Panc1 (cell line): ENCODE measurements around the gene CDH23. TPM values are rescaled to one million over a fixed set of nuclear protein-coding genes. Genes with fewer than 3 reads are reported as not detected.

Experiments used
- ATAC-seq: fragments of 200-7000 bp; cut with Tn5 transposase; 2 replicates; pipeline ENCODE4 v1.9.1; 2020; ENCODE audit warnings: mild to moderate bottlenecking, moderate library complexity
- BruUV-seq: library from RNA; stranded (reverse); fragments of 400-500 nt; replicated peaks from 2 replicates; lab custom pipeline; 2021; lab: Mats Ljungman, UMichigan
- CTCF ChIA-PET: fragments of 300-600 bp; sonication (Branson Sonifier 250); formaldehyde crosslinking; loops from one replicate; lab custom pipeline; 2022; ENCODE audit warnings: antibody characterized with exemption; lab: Charles Lee
- POLR2A ChIA-PET: fragments of 300-600 bp; sonication (Branson Sonifier 250); formaldehyde crosslinking; loops from one replicate; lab custom pipeline; 2022; ENCODE audit warnings: antibody characterized with exemption; lab: Charles Lee
- DNase-seq: peaks from one replicate; pipeline ENCODE4 v3.0.0-alpha.2; 2010; ENCODE audit warnings: low read depth, low spot score
- H3K27ac ChIP-seq: 2 replicates; pipeline ENCODE4 v1.5.1; 2011; ENCODE audit warnings: mild to moderate bottlenecking, low read length, inconsistent platforms
- H3K27me3 ChIP-seq: fragments of 200-500 bp; sonication (Bioruptor generic); 2 replicates; pipeline ENCODE4 v1.6.0; 2014; ENCODE audit warnings: low read length, inconsistent platforms; ENCODE audit not compliant: control insufficient read depth, insufficient read depth
- H3K36me3 ChIP-seq: fragments of 200-500 bp; sonication (Bioruptor generic); 2 replicates; pipeline ENCODE4 v1.5.1; 2014; ENCODE audit warnings: inconsistent platforms, mild to moderate bottlenecking, low read length, moderate library complexity; ENCODE audit not compliant: control insufficient read depth, insufficient read depth
- H3K4me1 ChIP-seq: 2 replicates; pipeline ENCODE4 v1.5.1; 2011; ENCODE audit warnings: inconsistent platforms, mild to moderate bottlenecking, low read length, moderate library complexity; ENCODE audit not compliant: control insufficient read depth, insufficient read depth
- H3K4me3 ChIP-seq, 2 experiments: 2 replicates each; pipeline ENCODE4 v1.5.1; 2011 to 2012; ENCODE audit warnings: low read depth in 2 of 2, low read length in 2 of 2, mild to moderate bottlenecking in 2 of 2, inconsistent platforms in 1 of 2, moderate library complexity in 1 of 2
- H3K9me3 ChIP-seq: fragments of 200-500 bp; sonication (Bioruptor generic); 2 replicates; pipeline ENCODE4 v1.5.1; 2014; ENCODE audit warnings: low read depth, mild to moderate bottlenecking, inconsistent platforms, low read length, moderate library complexity; ENCODE audit not compliant: control insufficient read depth, insufficient read depth
- POLR2AphosphoS5 ChIP-seq: IDR thresholded peaks from 2 replicates; pipeline ENCODE4 v1.6.1; 2012; ENCODE audit warnings: mild to moderate bottlenecking, low read depth, low read length, moderate library complexity
- REST ChIP-seq, 2 experiments: IDR thresholded peaks; 2 replicates each; pipeline ENCODE4 v1.6.1; 2011 to 2012; ENCODE audit warnings: low read depth in 2 of 2, control low read depth in 1 of 2, low read length in 1 of 2, mild to moderate bottlenecking in 1 of 2, moderate library complexity in 1 of 2; ENCODE audit not compliant: insufficient read depth in 1 of 2
- SIN3A ChIP-seq: IDR thresholded peaks from 2 replicates; pipeline ENCODE4 v1.6.1; 2012; ENCODE audit warnings: low read depth, mild to moderate bottlenecking, low read length, moderate library complexity, borderline replicate concordance; ENCODE audit not compliant: insufficient read depth
- TCF7L2 ChIP-seq: IDR thresholded peaks from 2 replicates; pipeline ENCODE4 v1.6.1; 2011; ENCODE audit warnings: mild to moderate bottlenecking, low read depth, low read length, inconsistent platforms
- in situ Hi-C: cut with HindIII; loops from 2 replicates; pipeline ENCODE4 v1.10.0; 2016; ENCODE audit warnings: low sequenced_read_pairs, low pct_unique_long_range_greater_than_20kb
- intact Hi-C: fragments of 100-400 bp; cut with micrococcal nuclease; formaldehyde crosslinking; loops from one replicate; pipeline ENCODE4 v1.10.0; 2022; ENCODE audit not compliant: unreplicated experiment
- total RNA-seq: library from RNA; stranded (reverse); gene quantifications from one replicate; pipeline ENCODE4 v1.2.1, GENCODE V29; 2021; ENCODE audit not compliant: unreplicated experiment
- TF ChIP-seq, protein P1 (sequence below): fragments of 450-650 bp; IDR thresholded peaks from 2 replicates; pipeline ENCODE4 v1.5.1; 2017; ENCODE audit warnings: mild to moderate bottlenecking

CDH23 gene
- total RNA-seq, 1 experiment from 2014 or later, result 2.7 TPM

DNA sequence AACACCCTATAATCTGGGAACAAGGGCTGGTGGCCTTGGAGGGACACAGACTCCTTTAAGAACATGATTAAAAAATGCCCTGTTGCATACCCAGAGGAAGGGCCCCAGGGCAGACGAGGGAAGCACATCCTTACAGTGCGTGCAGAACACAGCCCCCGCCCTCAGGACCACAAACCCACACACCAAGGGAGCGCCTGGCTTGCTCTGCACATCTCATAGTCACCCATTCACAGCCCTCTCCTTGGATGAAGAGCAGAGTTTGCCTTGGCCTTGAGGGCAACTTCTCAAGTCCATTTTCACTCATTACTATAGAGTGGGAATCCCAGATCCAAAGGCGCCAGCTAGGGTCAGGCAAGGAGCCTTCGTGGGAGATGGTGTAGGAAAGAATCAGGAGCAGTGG is 382.9 kb downstream of the CDH23 start:
- ChIA-PET POLR2A (no interaction called here), CTCF (interaction anchor here (0.7 kb wide), 1 partner anchor 82 kb away, joined by 5 read pairs; no protein-coding TSS in a partner anchor)
- Histone ChIP-seq H3K36me3 (no peaks in the 10 kb centered on the region), H3K27me3 (no peaks in the 10 kb centered on the region), H3K4me3 (no peak overlapping the region), H3K4me1 (peaks cover 9% of the 10 kb centered on the region; the same call in 1 of the 2 replicates), H3K9me3 (no peaks in the 10 kb centered on the region), H3K27ac (no peak overlapping the region)
- no peak for DNase-seq
- no TSS peak for BruUV-seq
- TF ChIP-seq SIN3A (no peak), POLR2AphosphoS5 (no peak), TCF7L2 (no peak), REST (IDR thresholded peaks at IDR 0.05; ENCODE audit: insufficient read depth in 1 of 2, low read depth in 2 of 2, low read length in 1 of 2) (no peak)
- TF ChIP-seq, protein P1, sequence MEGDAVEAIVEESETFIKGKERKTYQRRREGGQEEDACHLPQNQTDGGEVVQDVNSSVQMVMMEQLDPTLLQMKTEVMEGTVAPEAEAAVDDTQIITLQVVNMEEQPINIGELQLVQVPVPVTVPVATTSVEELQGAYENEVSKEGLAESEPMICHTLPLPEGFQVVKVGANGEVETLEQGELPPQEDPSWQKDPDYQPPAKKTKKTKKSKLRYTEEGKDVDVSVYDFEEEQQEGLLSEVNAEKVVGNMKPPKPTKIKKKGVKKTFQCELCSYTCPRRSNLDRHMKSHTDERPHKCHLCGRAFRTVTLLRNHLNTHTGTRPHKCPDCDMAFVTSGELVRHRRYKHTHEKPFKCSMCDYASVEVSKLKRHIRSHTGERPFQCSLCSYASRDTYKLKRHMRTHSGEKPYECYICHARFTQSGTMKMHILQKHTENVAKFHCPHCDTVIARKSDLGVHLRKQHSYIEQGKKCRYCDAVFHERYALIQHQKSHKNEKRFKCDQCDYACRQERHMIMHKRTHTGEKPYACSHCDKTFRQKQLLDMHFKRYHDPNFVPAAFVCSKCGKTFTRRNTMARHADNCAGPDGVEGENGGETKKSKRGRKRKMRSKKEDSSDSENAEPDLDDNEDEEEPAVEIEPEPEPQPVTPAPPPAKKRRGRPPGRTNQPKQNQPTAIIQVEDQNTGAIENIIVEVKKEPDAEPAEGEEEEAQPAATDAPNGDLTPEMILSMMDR, result no peak
- in situ Hi-C loops, result no loop called here
- no peak for ATAC-seq
- intact Hi-C loops, result no loop called here

DNA sequence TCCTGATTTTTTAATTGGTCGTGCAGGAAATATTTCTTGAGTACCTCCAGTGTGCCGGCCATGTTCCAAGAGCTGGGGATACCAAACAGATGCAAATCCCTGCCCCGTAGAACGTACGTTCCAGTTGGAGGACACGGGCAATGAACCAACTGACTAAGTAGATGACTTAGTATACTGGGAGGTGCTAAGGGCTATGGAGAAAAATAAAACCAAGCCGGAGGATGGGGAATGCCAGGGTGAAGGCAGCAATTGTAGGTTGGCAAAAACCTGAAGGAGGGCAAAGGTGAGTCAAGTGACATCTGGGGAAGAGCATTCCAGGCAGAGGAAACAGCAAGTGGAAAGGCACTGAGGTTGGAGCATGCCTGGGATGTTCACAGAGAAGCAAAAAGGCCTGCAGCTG is 383.4 kb downstream of the CDH23 start:
- CTCF ChIA-PET, result interaction anchor here (0.7 kb wide), 1 partner anchor 81 kb away, joined by 5 read pairs; no protein-coding TSS in a partner anchor

More for the DNA sequence above, 383.4 kb downstream of the CDH23 start:
- ATAC-seq (no peak), DNase-seq (no peak)
- Histone ChIP-seq H3K27me3 (no peaks in the 10 kb centered on the region), H3K4me1 (0 out of 2 replicates have a peak, but pooled peaks cover 5% of the 10 kb centered on the region), H3K36me3 (no peaks in the 10 kb centered on the region), H3K27ac (no peak overlapping the region), H3K9me3 (no peaks in the 10 kb centered on the region), H3K4me3 (no peak overlapping the region)
- intact Hi-C loops, result no loop called here
- in situ Hi-C loops, result no loop called here
- BruUV-seq, result no TSS peak
- POLR2A ChIA-PET, result no interaction called here
- TF ChIP-seq, protein P1, result no peak
- TF ChIP-seq SIN3A, result no peak
